ENCODE results near the gene PCIF1. TPM values are rescaled to one million over a fixed set of nuclear protein-coding genes. Genes with fewer than 3 reads are reported as not detected.
A peak's percentile ranks its signal among the peaks of the same experiment; 100 is the strongest.

Gene PCIF1
- total and polyA plus RNA-seq, 7 donors: 24.7 to 46.7 (median 29.7) TPM

DNA sequence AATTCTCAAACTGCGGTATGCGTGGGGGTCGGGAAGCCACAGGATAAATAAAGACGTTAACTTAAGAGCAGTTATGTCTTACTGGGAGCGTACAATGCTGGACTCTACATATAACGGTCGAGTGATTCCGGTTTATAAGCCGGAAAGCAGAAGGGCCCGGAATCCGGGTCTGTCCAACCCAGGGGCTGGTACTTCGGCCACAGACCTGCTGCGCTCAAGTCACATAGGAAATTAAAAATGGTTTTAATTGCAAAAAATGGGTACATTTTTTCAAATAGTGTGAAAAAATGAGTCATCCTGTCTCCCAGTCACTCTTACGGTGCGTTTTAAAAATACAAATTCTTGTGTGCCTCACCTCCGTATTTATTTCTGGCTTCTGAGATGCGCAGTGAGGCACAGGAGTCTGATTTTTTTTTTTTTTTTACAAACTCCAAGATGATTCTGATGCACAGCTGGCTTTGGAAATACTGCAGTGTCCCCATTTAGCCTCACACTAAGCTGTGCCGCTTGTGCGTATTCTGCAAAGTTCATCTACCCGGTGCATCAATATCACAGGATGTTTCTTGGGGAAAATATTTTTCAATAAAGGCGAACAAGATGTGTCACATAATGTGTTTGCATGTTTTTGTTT lies 1.0 kb downstream of the PCIF1 start:
- 2 to 3% (median 3%) methylated on average over 21 of the region's 21 CpGs for WGBS, 3 donors
- ATAC-seq: peak; percentile 4 to 48 (median 27)
- TF ChIP-seq, protein P1, sequence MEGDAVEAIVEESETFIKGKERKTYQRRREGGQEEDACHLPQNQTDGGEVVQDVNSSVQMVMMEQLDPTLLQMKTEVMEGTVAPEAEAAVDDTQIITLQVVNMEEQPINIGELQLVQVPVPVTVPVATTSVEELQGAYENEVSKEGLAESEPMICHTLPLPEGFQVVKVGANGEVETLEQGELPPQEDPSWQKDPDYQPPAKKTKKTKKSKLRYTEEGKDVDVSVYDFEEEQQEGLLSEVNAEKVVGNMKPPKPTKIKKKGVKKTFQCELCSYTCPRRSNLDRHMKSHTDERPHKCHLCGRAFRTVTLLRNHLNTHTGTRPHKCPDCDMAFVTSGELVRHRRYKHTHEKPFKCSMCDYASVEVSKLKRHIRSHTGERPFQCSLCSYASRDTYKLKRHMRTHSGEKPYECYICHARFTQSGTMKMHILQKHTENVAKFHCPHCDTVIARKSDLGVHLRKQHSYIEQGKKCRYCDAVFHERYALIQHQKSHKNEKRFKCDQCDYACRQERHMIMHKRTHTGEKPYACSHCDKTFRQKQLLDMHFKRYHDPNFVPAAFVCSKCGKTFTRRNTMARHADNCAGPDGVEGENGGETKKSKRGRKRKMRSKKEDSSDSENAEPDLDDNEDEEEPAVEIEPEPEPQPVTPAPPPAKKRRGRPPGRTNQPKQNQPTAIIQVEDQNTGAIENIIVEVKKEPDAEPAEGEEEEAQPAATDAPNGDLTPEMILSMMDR (IDR thresholded peaks at IDR 0.05): no peak
- Histone ChIP-seq H3K36me3 (ENCODE audit: insufficient read depth in 1 of 2, low read depth in 1 of 2) (peaks cover 6 to 44% of the 10 kb centered on the region in 2 donors), H3K4me3 (peak overlapping the region; percentile 97), H3K4me1 (peaks cover 18% of the 10 kb centered on the region), H3K27me3 (ENCODE audit: insufficient read depth in 3 of 3, low read length in 2 of 3) (no peaks in the 10 kb centered on the region), H3K9me3 (no peaks in the 10 kb centered on the region), H3K27ac (peak overlapping the region; percentile 100)
- DNase-seq: no peak
- intact Hi-C loops (cut with DNase I): loop anchor here in 1 of 2 donors (10.0 kb wide), 1 partner anchor 1379 kb away; no protein-coding TSS in a partner anchor

DNA sequence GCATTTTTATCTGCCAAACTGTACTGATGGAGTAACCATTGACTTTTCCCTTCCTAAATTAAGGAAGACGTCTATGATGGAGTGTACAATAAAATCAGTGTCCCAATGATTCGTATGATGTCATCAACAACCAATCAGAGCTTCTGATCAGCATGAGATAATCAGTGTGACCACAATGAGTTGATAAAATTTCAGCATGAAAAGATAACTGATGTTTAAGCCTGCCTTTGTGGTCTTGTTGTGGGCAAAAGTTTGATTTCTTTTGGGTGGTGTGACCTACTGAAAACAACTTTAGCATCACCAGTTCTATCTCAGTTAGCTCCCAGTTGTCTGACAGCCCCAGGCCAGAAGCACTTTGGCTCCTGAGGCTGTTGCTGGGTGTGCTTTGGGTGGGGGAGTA lies 3.3 kb downstream of the PCIF1 start:
- Histone ChIP-seq H3K36me3 (ENCODE audit: insufficient read depth in 1 of 2, low read depth in 1 of 2) (peaks cover 6 to 59% of the 10 kb centered on the region in 2 donors), H3K27ac (no peak overlapping the region), H3K27me3 (ENCODE audit: insufficient read depth in 3 of 3, low read length in 2 of 3) (no peaks in the 10 kb centered on the region), H3K4me3 (no peak overlapping the region), H3K4me1 (peaks cover 18% of the 10 kb centered on the region), H3K9me3 (no peaks in the 10 kb centered on the region)
- intact Hi-C loops (cut with DNase I): loop anchor here in 1 of 2 donors (10.0 kb wide), 1 partner anchor 1377 kb away; no protein-coding TSS in a partner anchor
- DNase-seq (no peak), ATAC-seq (no peak)
- TF ChIP-seq, protein P1 (IDR thresholded peaks at IDR 0.05): no peak
- WGBS, 3 donors: 68 to 82% (median 72%) methylated on average over 2 of the region's 2 CpGs

DNA sequence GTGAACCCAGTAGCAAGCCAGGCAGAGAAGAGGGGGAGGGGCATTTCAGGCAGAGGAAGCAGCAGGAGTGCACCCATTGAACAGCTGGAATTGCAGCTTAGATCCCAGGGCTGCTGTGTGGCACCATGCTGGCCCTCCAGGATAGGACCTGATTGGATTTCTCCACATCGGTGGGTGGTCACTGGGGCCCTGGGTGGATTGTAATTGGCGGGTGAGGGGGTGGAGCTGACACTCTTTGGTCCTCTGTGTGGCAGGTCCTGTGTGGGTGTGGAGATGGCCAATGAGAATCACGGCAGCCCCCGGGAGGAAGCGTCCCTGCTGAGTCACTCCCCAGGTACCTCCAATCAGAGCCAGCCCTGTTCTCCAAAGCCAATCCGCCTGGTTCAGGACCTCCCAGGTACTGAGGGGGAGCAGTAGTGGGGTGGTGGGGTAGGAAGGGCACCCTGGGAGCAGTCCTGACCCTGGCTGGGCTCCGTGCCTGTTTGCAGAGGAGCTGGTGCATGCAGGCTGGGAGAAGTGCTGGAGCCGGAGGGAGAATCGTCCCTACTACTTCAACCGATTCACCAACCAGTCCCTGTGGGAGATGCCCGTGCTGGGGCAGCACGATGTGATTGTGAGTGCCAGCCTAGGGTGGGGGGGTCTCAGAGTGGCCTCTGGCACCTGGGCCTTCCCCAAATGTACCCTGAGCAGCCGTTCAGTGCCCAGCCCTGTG lies 4.4 kb downstream of the PCIF1 start:
- intact Hi-C loops (cut with DNase I): loop anchor here in 1 of 2 donors (10.0 kb wide), 1 partner anchor 1376 kb away; no protein-coding TSS in a partner anchor
- WGBS, 3 donors: 87 to 90% (median 90%) methylated on average over 12 to 13 of the region's 13 CpGs
- no peak overlapping the region for H3K4me3 ChIP-seq
- H3K27ac ChIP-seq: no peak overlapping the region
- H3K9me3 ChIP-seq: no peaks in the 10 kb centered on the region
- TF ChIP-seq, protein P1 (IDR thresholded peaks at IDR 0.05): no peak
- peaks cover 8 to 67% of the 10 kb centered on the region in 2 donors for H3K36me3 ChIP-seq (ENCODE audit: insufficient read depth in 1 of 2, low read depth in 1 of 2)
- no peaks in the 10 kb centered on the region for H3K27me3 ChIP-seq (ENCODE audit: insufficient read depth in 3 of 3, low read length in 2 of 3)
- H3K4me1 ChIP-seq: peaks cover 15% of the 10 kb centered on the region
- no peak for ATAC-seq
- no peak for DNase-seq

DNA sequence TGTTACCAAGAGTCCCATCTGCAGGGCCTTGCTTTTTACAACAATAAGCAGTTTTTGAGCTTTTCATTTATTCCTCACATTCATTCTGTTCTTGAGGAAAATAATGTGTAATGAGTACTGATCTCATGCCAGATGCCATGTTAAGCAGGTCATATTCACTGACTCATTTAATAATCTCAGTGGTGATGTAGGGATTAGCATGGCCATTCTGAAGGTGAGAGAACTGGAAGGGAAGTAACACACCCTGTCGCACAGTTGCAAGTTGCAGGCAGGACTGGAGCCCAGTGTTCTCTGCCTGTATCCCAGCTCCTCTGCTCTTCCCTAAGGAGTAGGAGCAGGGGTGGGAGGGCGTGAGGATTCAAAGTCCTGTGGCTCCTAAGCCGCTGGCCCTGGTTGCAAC lies 5.6 kb downstream of the PCIF1 start:
- peaks cover 14 to 79% of the 10 kb centered on the region in 2 donors for H3K36me3 ChIP-seq (ENCODE audit: insufficient read depth in 1 of 2, low read depth in 1 of 2)
- no peaks in the 10 kb centered on the region for H3K9me3 ChIP-seq
- TF ChIP-seq, protein P1 (IDR thresholded peaks at IDR 0.05): no peak
- intact Hi-C loops (cut with DNase I): no loop called here
- no peak overlapping the region for H3K4me3 ChIP-seq
- no peaks in the 10 kb centered on the region for H3K27me3 ChIP-seq (ENCODE audit: insufficient read depth in 3 of 3, low read length in 2 of 3)
- peaks cover 27% of the 10 kb centered on the region for H3K4me1 ChIP-seq
- ATAC-seq (no peak), DNase-seq (no peak)
- H3K27ac ChIP-seq: no peak overlapping the region
- 88 to 98% (median 90%) methylated on average over 3 of the region's 3 CpGs for WGBS, 3 donors

Data from psoas muscle (tissue), 8 donors.